ENCODE measurements around the gene TMEM184A.

The TMEM184A gene

GRCh38 chr7:1497293-1497927, 58.6 kb downstream of the TMEM184A start:
- no peak for DNase-seq (ENCODE audit: low read depth, low spot score)
- H3K4me3 ChIP-seq (ENCODE audit: low read length) = no peak overlapping the region

DNA sequence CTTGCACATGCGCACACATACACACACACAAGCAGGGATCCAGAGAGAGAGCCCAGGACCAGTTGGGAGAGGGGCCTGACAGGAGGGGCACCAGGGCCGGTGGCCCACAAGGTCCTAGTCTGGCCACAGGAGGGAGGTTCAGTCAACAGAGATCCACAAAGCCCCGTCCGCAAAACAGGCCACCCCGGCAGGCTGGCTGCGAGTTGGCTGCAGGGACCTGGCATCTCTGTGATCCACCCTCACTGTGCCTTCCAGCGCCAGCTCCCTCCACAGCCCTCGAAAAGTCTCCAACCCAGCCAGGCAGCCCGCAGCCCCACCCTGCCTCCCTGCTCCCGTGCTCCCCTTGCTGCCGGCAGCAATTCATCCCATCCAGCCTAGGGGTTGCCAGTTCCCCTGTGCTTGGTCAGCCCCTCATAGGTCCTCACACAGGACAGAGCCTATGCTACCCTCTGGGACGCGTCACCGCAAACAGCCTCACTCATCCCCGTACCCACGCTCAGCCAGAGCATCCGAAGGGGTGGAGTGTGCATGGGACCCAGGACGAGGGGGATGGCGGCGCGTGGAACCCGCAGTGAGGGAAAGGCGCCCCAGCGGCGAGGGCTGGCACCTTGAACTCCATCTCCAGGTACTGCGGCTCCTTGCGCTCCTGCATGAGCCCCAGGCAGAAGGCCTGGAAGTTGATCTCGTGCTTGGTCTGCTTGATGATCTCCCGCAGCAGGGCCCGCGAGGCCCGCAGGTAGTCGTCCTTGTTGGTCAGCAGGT, 59.3 kb downstream of the TMEM184A start:
- H3K4me3 ChIP-seq (ENCODE audit: low read length) = no peak overlapping the region
- DNase-seq (ENCODE audit: low read depth, low spot score) = no peak

- H3K4me3 ChIP-seq (ENCODE audit: low read length) = no peak overlapping the region
- DNase-seq (ENCODE audit: low read depth, low spot score) = no peak
Measured at GRCh38 chr7:1495564-1496242, 60.3 kb downstream of the TMEM184A start.

DNA sequence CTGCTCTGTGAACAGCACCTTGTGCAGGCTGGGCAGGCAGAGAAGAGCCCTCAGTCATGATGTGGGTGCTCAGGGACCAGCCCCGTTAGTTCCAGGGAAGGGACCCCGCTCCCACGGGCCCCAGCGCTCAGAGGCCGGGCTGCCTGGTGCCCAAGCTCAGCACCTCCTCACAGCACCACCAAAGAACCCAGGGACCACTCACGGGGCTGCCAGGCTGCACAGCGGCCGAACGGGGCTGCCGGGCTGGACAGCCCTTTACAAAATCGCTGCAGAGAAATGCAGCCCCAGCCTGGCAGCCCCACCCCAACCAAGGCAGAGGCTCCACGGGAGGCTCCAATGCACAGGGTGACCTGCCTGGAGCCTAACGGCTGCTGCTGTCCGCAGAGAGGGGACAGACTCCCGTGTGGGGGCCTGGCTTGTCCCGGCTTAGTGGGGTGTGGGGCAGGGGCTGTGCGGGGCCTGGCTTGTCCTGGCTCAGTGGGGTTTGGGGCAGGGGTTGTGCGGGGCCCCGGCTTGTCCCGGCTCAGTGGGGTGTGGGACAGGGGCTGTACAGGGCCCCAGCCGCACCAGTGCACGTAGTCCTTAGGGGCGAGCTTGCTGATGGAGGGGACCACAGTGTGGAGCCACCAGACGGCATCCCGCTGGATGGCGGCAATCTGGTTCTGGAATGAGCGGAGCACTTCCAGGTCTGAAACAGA, 61.0 kb downstream of the TMEM184A start:
- DNase-seq (ENCODE audit: low read depth, low spot score) = no peak

GRCh38 chr7:1494447-1494846, 61.6 kb downstream of the TMEM184A start:
- no peak overlapping the region for H3K4me3 ChIP-seq (ENCODE audit: low read length)
- DNase-seq (ENCODE audit: low read depth, low spot score) = no peak

More for the DNA sequence above, 61.0 kb downstream of the TMEM184A start:
- H3K4me3 ChIP-seq (ENCODE audit: low read length) = no peak overlapping the region

GRCh38 chr7:1493571-1493970, 62.4 kb downstream of the TMEM184A start:
- no peak for DNase-seq (ENCODE audit: low read depth, low spot score)
- H3K4me3 ChIP-seq (ENCODE audit: low read length) = no peak overlapping the region

- no peak overlapping the region for H3K4me3 ChIP-seq (ENCODE audit: low read length)
- no peak for DNase-seq (ENCODE audit: low read depth, low spot score)
Measured at GRCh38 chr7:1493129-1493528, 62.9 kb downstream of the TMEM184A start.

DNA sequence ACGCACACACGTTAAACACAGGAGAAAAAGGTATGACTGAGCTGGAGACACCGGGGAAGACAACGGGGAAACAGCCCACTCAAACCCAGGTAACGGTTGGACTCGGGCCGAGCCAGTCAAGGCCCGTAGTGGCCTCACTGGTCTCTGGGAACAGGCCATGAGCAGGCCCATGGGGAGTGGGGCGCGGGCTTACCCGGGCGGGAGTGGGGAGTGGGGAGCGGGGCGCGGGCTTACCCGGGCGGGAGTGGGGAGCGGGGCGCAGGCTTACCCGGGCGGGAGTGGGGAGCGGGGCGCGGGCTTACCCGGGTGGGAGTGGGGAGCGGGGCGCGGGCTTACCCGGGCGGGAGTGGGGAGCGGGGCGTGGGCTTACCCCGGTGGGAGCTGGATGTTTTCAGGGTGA, 63.4 kb downstream of the TMEM184A start:
- no peak for DNase-seq (ENCODE audit: low read depth, low spot score)
- no peak overlapping the region for H3K4me3 ChIP-seq (ENCODE audit: low read length)

Data from Jurkat, Clone E6-1 (cell line).